ENCODE measurements around the gene KRT8. TPM values are rescaled to one million over a fixed set of nuclear protein-coding genes. Genes with fewer than 3 reads are reported as not detected.
A peak's percentile ranks its signal among the peaks of the same experiment; 100 is the strongest.

The KRT8 gene
- total RNA-seq, 3 donors from 2014 or later, result 1,334 to 4,222 (median 3,664) TPM

- DNase-seq (peak; percentile 64 to 85 (median 79)), ATAC-seq (peak; percentile 81)
- Histone ChIP-seq H3K4me3 (no peak overlapping the region), H3K9me3 (no peaks in the 10 kb centered on the region), H3K4me1 (ENCODE audit: low read depth) (peaks cover 6% of the 10 kb centered on the region), H3K36me3 (ENCODE audit: low read depth) (no peaks in the 10 kb centered on the region)
- intact Hi-C loops (cut with DNase I, micrococcal nuclease), result no loop called here
- peak; percentile 77 for TF ChIP-seq CTCF (IDR thresholded peaks at IDR 0.05)
Measured at GRCh38 chr12:52865090-52865944, 39.6 kb downstream of the KRT8 start.

- no peaks in the 10 kb centered on the region for H3K4me1 ChIP-seq (ENCODE audit: low read depth)
- H3K4me3 ChIP-seq, result no peak overlapping the region
- no peaks in the 10 kb centered on the region for H3K9me3 ChIP-seq
- DNase-seq (peak in 1 of 3 donors; percentile 18), ATAC-seq (no peak)
- no peaks in the 10 kb centered on the region for H3K36me3 ChIP-seq (ENCODE audit: low read depth)
- no peak for TF ChIP-seq CTCF (IDR thresholded peaks at IDR 0.05)
- intact Hi-C loops (cut with DNase I, micrococcal nuclease), result no loop called here
Measured at GRCh38 chr12:52862023-52862422, 42.9 kb downstream of the KRT8 start.

- intact Hi-C loops (cut with DNase I, micrococcal nuclease), result no loop called here
- no peak for ATAC-seq
Measured at GRCh38 chr12:52861511-52861910, 43.4 kb downstream of the KRT8 start.

GRCh38 chr12:52860102-52860823, 44.6 kb downstream of the KRT8 start:
- no peaks in the 10 kb centered on the region for H3K9me3 ChIP-seq
- H3K4me1 ChIP-seq (ENCODE audit: low read depth), result no peaks in the 10 kb centered on the region
- ATAC-seq, result peak; percentile 94
- DNase-seq, result peak in 1 of 3 donors; percentile 27
- intact Hi-C loops (cut with DNase I, micrococcal nuclease), result no loop called here
- no peak for TF ChIP-seq CTCF (IDR thresholded peaks at IDR 0.05)
- no peak overlapping the region for H3K4me3 ChIP-seq
- H3K36me3 ChIP-seq (ENCODE audit: low read depth), result no peaks in the 10 kb centered on the region

More at GRCh38 chr12:52861511-52861910, 43.4 kb downstream of the KRT8 start:
- Histone ChIP-seq H3K4me3 (no peak overlapping the region), H3K9me3 (no peaks in the 10 kb centered on the region), H3K4me1 (ENCODE audit: low read depth) (no peaks in the 10 kb centered on the region), H3K36me3 (ENCODE audit: low read depth) (no peaks in the 10 kb centered on the region)
- DNase-seq, result no peak
- TF ChIP-seq CTCF (IDR thresholded peaks at IDR 0.05), result no peak

- intact Hi-C loops (cut with DNase I, micrococcal nuclease), result no loop called here
- DNase-seq (no peak), ATAC-seq (no peak)
- Histone ChIP-seq H3K36me3 (ENCODE audit: low read depth) (no peaks in the 10 kb centered on the region), H3K9me3 (no peaks in the 10 kb centered on the region), H3K4me1 (ENCODE audit: low read depth) (no peaks in the 10 kb centered on the region), H3K4me3 (no peak overlapping the region)
- TF ChIP-seq CTCF (IDR thresholded peaks at IDR 0.05), result no peak
Measured at GRCh38 chr12:52857500-52857899, 47.4 kb downstream of the KRT8 start.

Data from mucosa of descending colon (tissue), 3 donors.